ENCODE data around the gene CDH8.

Gene CDH8

GRCh38 chr16:62058412-62058811 is 22.2 kb upstream of the CDH8 start:
- DNase-seq, result no peak
- H3K27me3 ChIP-seq, result no peaks in the 10 kb centered on the region
- TF ChIP-seq, protein P1, sequence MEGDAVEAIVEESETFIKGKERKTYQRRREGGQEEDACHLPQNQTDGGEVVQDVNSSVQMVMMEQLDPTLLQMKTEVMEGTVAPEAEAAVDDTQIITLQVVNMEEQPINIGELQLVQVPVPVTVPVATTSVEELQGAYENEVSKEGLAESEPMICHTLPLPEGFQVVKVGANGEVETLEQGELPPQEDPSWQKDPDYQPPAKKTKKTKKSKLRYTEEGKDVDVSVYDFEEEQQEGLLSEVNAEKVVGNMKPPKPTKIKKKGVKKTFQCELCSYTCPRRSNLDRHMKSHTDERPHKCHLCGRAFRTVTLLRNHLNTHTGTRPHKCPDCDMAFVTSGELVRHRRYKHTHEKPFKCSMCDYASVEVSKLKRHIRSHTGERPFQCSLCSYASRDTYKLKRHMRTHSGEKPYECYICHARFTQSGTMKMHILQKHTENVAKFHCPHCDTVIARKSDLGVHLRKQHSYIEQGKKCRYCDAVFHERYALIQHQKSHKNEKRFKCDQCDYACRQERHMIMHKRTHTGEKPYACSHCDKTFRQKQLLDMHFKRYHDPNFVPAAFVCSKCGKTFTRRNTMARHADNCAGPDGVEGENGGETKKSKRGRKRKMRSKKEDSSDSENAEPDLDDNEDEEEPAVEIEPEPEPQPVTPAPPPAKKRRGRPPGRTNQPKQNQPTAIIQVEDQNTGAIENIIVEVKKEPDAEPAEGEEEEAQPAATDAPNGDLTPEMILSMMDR (IDR thresholded peaks at IDR 0.05), result no peak
- intact Hi-C loops (cut with DNase I; ENCODE audit: low total_unique reads), result no loop called here
- no peaks in the 10 kb centered on the region for H3K4me1 ChIP-seq
- no peak overlapping the region for H3K27ac ChIP-seq
- no peaks in the 10 kb centered on the region for H3K9me3 ChIP-seq
- no peak overlapping the region for H3K4me3 ChIP-seq
- no peaks in the 10 kb centered on the region for H3K36me3 ChIP-seq

- TF ChIP-seq, protein P1 (IDR thresholded peaks at IDR 0.05), result no peak
- no peak for DNase-seq
- H3K4me3 ChIP-seq, result no peak overlapping the region
- H3K36me3 ChIP-seq, result no peaks in the 10 kb centered on the region
- no peaks in the 10 kb centered on the region for H3K4me1 ChIP-seq
- H3K27ac ChIP-seq, result no peak overlapping the region
- H3K27me3 ChIP-seq, result peaks cover 0 to 17% of the 10 kb centered on the region in 2 donors
- intact Hi-C loops (cut with DNase I; ENCODE audit: low total_unique reads), result no loop called here
- H3K9me3 ChIP-seq, result no peaks in the 10 kb centered on the region
Measured at GRCh38 chr16:62051942-62052341, 15.7 kb upstream of the CDH8 start.

- DNase-seq, result no peak
- H3K36me3 ChIP-seq, result no peaks in the 10 kb centered on the region
- intact Hi-C loops (cut with DNase I; ENCODE audit: low total_unique reads), result no loop called here
- H3K27ac ChIP-seq, result no peak overlapping the region
- H3K4me3 ChIP-seq, result no peak overlapping the region
- no peaks in the 10 kb centered on the region for H3K9me3 ChIP-seq
- no peaks in the 10 kb centered on the region for H3K4me1 ChIP-seq
- H3K27me3 ChIP-seq, result peaks cover 0 to 17% of the 10 kb centered on the region in 2 donors
- TF ChIP-seq, protein P1 (IDR thresholded peaks at IDR 0.05), result no peak
Measured at GRCh38 chr16:62050793-62051192, 14.6 kb upstream of the CDH8 start.

- H3K27me3 ChIP-seq, result peaks cover 0 to 19% of the 10 kb centered on the region in 2 donors
- DNase-seq, result no peak
- no peak overlapping the region for H3K4me3 ChIP-seq
- H3K27ac ChIP-seq, result no peak overlapping the region
- H3K4me1 ChIP-seq, result no peaks in the 10 kb centered on the region
- TF ChIP-seq, protein P1 (IDR thresholded peaks at IDR 0.05), result no peak
- no peaks in the 10 kb centered on the region for H3K36me3 ChIP-seq
- no peaks in the 10 kb centered on the region for H3K9me3 ChIP-seq
- intact Hi-C loops (cut with DNase I; ENCODE audit: low total_unique reads), result no loop called here
Measured at GRCh38 chr16:62046801-62047200, 10.6 kb upstream of the CDH8 start.

DNA sequence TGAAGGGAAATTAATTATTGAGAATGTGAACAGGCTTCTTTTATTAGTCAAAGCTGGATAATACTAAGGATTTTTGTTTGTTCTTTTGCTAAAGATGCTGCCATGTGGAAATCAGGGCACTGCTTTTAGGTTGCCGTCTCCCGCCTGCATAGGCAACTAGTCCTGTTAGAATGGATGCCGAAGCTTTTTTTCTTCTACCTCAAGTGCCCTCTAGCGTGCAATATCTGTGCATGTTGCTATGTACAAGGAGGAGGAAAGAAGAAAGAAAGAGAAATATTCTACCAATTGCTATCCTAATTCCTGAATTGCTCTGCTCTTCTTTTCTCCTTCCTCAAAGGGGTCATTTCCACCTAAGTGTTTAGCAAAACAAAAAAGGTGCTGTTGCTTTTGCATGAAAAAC is 5.2 kb upstream of the CDH8 start:
- TF ChIP-seq, protein P1 (IDR thresholded peaks at IDR 0.05), result peak; percentile 31 to 48
- DNase-seq, result no peak
- no peak overlapping the region for H3K4me3 ChIP-seq
- no peak overlapping the region for H3K27ac ChIP-seq
- intact Hi-C loops (cut with DNase I; ENCODE audit: low total_unique reads), result no loop called here
- H3K36me3 ChIP-seq, result no peaks in the 10 kb centered on the region
- H3K27me3 ChIP-seq, result peaks cover 0 to 33% of the 10 kb centered on the region in 2 donors
- H3K4me1 ChIP-seq, result peaks cover 0 to 5% (median 1%) of the 10 kb centered on the region in 4 donors
- no peaks in the 10 kb centered on the region for H3K9me3 ChIP-seq

DNA sequence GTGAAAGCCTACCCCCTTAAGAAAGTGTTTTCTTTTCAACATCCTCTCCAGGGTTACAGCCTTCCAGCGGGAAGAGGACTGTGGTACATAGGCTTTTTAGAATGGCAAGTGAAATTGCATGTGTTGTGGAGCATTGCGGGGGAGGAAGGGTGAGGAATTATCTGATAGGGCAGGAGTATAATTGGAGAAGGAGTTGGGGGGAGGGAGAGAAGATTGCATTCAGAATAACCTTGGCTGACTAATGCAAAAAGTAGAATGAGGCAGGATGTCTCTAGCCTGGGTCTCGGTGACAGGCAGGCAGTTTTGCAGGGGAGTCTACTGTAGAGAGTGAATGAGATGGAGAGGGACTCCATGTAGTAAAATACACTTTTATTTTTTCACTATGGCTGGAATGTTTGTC is 2.4 kb upstream of the CDH8 start:
- H3K36me3 ChIP-seq, result no peaks in the 10 kb centered on the region
- H3K27me3 ChIP-seq, result peaks cover 0 to 51% of the 10 kb centered on the region in 2 donors
- intact Hi-C loops (cut with DNase I; ENCODE audit: low total_unique reads), result no loop called here
- H3K9me3 ChIP-seq, result no peaks in the 10 kb centered on the region
- DNase-seq, result no peak
- no peak overlapping the region for H3K4me3 ChIP-seq
- TF ChIP-seq, protein P1 (IDR thresholded peaks at IDR 0.05), result no peak
- peaks cover 4 to 29% (median 21%) of the 10 kb centered on the region in 4 donors for H3K4me1 ChIP-seq
- H3K27ac ChIP-seq, result no peak overlapping the region

Data from tibial artery (tissue), 4 donors.